Lung microvascular endothelial cell (primary cell): ENCODE measurements around the gene VAPB. TPM values are rescaled to one million over a fixed set of nuclear protein-coding genes. Genes with fewer than 3 reads are reported as not detected.
"Not testable (repeated sequence)": the region's sequence is repeated elsewhere in the genome, so short reads cannot be mapped to it uniquely, and the experiment has no call there.

Experiments used
- DNase-seq, 2 donors: peaks; one replicate each; pipeline versions ENCODE4 v3.0.0 to v3.0.0-alpha.2; 2010; ENCODE audit warnings: low read depth in 2 of 2
- total RNA-seq: library from RNA; depleted of rRNA; stranded (reverse); fragments of >200 nt; gene quantifications from 2 replicates; pipeline ENCODE4 v1.2.1, GENCODE V29; 2014

VAPB gene
- 7.8 and 12.3 TPM in 2 replicates for total RNA-seq

GRCh38 chr20:58388882-58389323, at the start of gene VAPB:
Gene VAPB, plus strand, starts transcription at chr20:58389229. Its CDS starts 231 bp downstream, at chr20:58389460.
- peak; percentile 98 to 99 for DNase-seq

GRCh38 chr20:58339741-58340140, 49.3 kb upstream of the VAPB start:
- DNase-seq, result no peak

DNA sequence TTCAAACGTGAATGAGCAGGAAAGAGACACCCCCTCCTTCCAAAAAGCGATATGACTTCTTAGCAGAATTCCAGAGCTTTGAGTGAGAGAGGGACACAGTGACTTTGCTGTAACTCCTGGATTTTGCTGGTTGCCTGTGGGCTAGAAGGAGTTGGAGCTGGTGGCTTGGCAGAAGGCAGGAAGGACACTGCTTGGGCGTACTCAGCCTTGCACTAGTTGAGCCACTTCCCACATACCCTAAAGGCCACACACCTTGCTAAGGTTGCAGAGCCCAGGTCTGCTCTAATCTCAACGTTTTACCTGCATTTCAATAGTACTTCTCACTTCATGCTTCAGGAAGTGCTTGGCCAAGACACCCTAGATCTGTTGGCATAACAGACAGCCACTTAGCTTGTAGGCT, 48.9 kb upstream of the VAPB start:
- DNase-seq, result no peak

GRCh38 chr20:58340853-58341252, 48.2 kb upstream of the VAPB start:
- DNase-seq, result peak; percentile 5 to 50

DNA sequence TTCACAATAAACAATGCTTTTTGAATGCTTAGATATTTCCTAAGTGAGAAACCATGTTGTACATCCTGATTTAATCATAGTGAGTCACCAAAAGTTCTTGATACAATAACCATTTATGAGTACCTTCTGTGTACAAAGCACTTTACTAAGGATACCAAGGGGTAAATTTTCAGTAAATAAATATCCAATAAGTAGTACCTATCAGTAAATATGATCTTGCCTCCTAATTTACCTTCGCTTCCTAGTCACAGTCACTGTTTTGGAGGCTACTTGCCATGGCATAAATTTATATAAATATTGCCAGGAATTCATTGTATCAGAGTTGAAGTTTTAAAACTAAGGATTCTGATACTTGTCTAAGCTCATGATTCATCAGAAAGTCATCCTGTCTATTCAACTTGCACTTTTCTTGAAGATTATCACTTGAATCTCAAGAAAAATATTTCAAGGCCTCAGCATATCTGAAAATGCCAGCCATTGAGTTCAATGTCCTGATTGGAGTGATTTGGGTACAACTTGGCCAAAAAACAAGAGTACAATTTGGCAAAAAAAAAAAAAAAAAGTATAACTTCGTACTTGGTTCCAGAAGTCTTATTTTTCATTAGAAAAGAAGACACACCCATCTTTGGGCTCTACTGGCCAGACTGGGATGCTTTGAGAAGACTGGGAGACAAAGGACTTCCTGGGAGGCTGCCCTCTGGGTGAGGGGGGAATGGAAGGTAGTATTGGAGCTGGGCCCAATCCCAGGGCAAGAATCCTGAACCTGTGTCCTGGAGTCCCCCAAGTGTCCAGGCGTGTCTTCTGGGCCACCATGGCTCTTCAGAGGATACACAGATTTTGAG, 46.7 kb upstream of the VAPB start:
- peak in 1 of 2 donors; percentile 68 for DNase-seq

DNA sequence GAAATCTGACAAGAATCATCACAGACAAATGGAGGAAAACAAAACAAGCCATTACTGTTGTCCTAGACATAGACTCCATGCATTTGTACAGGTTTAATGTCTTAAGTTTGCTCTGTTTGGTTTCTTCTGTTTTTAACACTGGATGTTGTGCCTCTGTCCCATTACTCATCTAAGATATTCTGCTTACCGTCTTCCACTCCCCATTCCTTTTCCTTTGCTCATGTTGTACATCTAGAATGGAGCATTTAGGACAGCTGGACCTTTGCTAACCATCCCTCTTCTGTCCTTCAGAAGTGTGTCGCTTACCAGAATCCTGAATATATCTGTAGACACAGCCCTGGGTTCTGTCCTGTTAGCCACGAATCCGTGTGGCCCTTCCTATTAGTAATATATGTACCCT, 44.3 kb upstream of the VAPB start:
- no peak for DNase-seq

DNA sequence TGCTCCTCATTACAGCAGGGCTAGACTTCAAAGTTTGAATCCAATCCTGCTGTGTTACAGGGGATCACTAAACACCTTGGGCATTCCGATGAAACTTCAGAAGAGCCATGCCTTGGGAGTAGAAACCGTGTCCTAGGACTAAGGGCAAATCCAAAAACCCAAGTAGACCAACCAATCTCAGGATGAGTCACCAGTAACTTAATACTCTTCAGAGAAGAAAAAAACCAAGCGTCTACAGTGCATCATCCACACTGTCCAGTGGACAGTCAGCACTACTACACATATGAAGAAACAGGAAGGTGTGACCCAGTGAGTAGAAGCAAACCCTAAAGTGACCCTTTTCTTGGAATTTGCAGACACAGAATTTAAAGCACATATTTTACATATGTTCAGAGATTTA, 39.5 kb upstream of the VAPB start:
- DNase-seq, result peak in 1 of 2 donors; percentile 56

- no peak for DNase-seq
These were observed 36.6 kb upstream of the VAPB start for GRCh38 chr20:58352468-58352867.

DNA sequence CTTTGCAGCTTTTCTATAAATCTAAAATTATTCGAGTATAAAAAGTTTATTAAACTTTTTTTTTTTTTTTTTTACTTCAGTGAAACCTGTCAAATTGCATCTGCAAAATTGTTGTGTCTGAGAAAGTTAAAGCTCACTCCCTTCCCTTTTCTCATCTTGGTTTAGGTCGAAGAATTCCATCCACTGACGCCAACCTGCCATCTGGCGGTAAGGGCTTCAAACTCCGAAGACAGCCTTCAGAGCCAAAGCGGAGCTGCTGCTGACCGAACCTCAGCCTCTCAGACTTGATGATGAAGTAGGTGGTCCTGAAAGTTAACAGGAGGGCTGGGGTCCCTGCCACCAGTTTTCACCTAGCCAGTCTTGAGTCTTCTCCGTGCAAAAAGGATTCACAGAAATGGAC, 29.6 kb upstream of the VAPB start:
- no peak for DNase-seq

GRCh38 chr20:58360936-58361335, 28.1 kb upstream of the VAPB start:
- peak; percentile 29 for DNase-seq

GRCh38 chr20:58361481-58362205, 27.4 kb upstream of the VAPB start:
- DNase-seq, result peak; percentile 35 to 69

GRCh38 chr20:58362206-58362516, 26.9 kb upstream of the VAPB start:
- DNase-seq, result no peak

- DNase-seq, result no peak
These were observed 26.1 kb upstream of the VAPB start for GRCh38 chr20:58362970-58363369.

GRCh38 chr20:58366866-58367265, 22.2 kb upstream of the VAPB start:
- no peak for DNase-seq

GRCh38 chr20:58372806-58373205, 16.2 kb upstream of the VAPB start:
- no peak for DNase-seq

DNA sequence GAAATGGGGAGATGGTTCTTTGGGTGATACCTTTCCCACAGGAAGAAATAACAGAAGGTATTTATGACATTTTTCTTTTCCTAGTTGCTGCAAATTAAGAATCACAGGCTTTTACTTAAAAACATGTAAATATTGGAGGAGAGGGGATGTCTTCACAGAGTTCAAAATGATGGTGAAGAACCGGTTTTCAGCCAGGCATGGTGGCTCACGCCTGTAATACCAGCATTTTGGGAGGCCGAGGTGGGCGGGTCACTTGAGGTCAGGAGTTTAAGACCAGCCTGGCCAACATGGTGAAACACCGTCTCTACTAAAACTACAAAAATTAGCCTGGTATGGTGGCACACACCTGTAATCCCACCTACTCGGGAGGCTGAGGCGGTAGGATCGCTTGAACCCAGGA, 15.7 kb upstream of the VAPB start:
- not testable (repeated sequence) for DNase-seq

GRCh38 chr20:58374027-58374850, 14.8 kb upstream of the VAPB start:
- DNase-seq, result no peak

GRCh38 chr20:58374906-58375758, 13.9 kb upstream of the VAPB start:
- peak; percentile 51 to 69 for DNase-seq

GRCh38 chr20:58375759-58376352, 13.2 kb upstream of the VAPB start:
- DNase-seq, result no peak

GRCh38 chr20:58377017-58377416, 12.0 kb upstream of the VAPB start:
- DNase-seq, result no peak
